NCI-H2107 treated with DMSO at 0.1 percent for 48 hours (cell line): ENCODE results near the gene KCNS3.

Experiments
- DNase-seq: peaks from one replicate; lab custom pipeline; 2025; ENCODE audit not compliant: unreplicated experiment; lab: John Stamatoyannopoulos, UW

Gene KCNS3, protein sequence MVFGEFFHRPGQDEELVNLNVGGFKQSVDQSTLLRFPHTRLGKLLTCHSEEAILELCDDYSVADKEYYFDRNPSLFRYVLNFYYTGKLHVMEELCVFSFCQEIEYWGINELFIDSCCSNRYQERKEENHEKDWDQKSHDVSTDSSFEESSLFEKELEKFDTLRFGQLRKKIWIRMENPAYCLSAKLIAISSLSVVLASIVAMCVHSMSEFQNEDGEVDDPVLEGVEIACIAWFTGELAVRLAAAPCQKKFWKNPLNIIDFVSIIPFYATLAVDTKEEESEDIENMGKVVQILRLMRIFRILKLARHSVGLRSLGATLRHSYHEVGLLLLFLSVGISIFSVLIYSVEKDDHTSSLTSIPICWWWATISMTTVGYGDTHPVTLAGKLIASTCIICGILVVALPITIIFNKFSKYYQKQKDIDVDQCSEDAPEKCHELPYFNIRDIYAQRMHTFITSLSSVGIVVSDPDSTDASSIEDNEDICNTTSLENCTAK

GRCh38 chr2:17878281-17879136 lies at the start of gene KCNS3:
Gene KCNS3 (plus strand): TSS chr2:17878667. CDS start chr2:17931009, 52,342 bp downstream.
- DNase-seq = no peak

DNA sequence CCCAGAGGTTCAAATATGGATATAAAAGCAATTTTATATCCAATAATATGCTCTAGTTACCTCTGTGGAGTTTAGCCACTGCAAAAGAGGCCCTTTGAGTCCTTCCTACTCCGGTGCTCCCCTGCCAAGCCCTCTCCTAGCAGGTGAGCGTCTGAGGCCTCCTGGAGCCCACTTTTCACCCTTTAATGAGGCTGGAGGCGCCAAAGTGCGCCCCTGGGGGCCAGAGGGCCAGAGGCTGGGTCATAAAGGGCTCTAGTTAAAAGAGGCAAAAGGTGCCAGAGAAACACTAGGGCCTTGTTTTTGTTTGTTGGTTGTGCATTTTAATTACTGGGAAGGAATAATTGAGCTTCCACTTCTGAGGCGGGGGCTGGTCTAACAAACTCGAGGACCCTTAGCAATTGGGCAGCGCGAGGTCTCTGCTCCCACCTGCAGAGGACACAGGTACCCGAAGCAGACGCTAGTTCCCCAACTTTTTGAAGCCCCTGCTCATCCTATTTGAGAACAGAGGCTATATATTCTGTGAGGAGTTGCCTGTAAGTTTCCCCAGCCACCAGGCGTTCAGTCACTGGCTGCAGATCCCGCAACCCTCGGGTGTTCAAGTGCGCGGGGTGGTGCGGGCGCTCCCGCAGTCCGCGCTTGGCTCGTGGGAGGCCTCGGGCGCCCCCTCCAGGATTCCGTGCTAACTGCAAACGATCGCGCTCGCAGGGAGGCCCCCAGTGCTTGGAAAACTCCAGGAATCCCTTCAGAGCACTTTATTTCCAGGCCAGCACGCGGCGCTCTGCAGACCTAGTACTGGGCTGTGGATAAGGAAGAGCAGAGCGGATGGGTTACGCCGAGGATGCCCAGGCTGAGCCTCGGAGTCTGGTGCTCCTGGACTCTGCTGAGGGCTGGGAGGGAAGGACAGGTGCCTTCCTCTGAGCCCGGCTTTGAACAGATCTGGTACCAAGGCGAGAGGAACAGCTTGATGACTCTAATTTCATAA lies 48.1 kb upstream of the KCNS3 start:
- peak; percentile 62 for DNase-seq

- no peak for DNase-seq
These were observed 43.0 kb upstream of the KCNS3 start for GRCh38 chr2:17835516-17835915.

GRCh38 chr2:17839959-17840358 lies 38.5 kb upstream of the KCNS3 start:
- DNase-seq = no peak

DNA sequence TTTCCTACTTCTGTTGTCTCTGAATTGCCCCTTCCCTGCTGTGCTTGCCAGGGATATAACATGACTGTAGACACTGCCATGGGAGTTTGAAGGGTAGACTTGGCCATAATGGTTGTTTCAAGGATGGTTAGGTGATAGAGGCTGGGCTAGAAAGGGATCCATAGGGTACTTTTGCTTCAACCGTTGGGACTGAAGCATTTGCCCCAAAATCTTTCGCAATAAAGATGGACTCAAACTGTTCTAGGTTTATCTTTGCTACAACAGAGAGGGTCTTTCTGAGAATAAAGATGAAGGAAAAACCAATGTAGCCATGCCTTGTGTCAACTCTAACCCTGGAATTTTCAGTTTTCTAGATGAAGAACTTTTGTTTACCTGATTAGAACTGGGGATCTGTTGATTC lies 35.0 kb upstream of the KCNS3 start:
- no peak for DNase-seq

GRCh38 chr2:17845806-17846205 lies 32.7 kb upstream of the KCNS3 start:
- DNase-seq = no peak

DNA sequence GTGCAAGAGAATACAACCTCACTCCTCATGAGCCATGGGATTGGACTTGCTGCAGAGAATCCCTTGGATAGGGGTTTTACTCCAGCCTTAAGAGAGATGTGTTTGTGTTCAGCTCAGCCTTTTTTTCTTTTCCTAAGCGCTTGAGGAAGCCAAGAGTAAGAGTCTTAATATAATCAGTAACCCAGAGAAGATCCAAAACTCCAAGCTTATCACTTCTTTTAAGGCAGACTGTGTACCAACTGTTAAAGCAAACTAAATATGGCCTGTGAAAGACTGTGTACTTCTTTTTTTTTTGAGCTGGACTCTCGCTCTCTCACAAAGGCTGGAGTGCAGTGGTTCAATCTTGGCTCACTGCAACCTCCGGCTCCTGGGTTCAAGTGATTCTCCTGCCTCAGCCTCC lies 31.8 kb upstream of the KCNS3 start:
- DNase-seq = no peak

DNA sequence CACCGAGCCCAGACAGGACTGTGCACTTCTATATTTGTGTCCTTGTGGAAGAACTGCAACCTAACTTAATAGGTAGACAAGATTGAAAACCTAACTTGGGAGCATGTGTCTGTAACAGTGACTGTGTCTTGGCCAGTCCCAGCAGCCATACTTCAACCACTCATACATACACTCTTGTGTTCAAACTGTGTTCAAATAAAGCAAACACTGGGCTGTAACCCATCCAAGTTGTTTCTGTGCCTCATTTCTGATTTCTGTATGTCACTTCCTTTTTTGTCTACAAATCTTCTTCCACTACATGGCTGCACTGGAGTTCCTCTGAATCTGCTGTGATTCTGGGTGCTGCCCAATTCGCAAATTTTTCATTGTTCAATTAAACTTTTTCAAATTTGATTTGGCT lies 31.2 kb upstream of the KCNS3 start:
- DNase-seq = no peak

GRCh38 chr2:17849275-17849674 lies 29.2 kb upstream of the KCNS3 start:
- no peak for DNase-seq

GRCh38 chr2:17850151-17850550 lies 28.3 kb upstream of the KCNS3 start:
- no peak for DNase-seq

DNA sequence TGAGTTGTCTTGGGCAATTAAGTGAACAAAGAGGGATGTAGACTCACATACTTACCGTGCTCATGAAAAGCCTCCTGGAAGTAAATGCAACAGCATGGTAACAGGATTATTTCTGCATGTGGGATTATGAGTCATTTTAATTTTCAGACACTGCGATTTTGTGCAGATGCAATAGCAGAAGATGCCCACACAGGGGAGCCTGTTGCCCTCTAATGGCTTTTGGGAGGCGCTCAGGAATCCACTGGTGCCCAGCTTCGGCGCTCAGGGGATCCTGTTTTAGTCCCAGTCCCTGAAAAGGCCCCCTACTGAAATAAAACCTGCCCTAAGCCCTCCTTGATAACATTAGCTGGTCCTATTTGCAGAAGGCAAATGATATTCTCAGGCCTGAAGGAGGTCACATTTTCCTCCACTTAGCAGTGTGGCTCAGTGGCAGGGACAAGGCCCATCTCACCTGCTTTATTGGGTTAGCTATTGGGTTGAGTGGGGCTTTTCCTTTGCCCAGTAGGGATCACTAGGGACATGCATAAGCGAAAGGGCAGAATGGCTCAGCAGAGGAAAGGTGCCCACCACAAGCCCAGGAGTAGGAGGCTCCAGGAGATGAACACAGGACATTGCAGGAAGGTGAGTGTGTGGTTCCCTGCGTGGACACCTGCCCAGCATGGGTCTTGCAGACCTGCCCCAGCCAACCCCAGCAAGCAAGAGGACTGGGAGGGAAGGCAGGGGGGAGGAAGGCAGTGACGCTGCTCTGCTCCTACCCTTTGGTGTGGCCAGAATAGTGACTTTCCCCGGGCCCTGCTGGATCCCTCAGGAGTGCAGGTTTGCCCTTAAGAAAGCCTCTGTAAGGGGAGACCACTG lies 26.5 kb upstream of the KCNS3 start:
- DNase-seq = peak; percentile 3

- DNase-seq = no peak
These were observed 24.7 kb upstream of the KCNS3 start for GRCh38 chr2:17853799-17854198.

- no peak for DNase-seq
These were observed 21.4 kb upstream of the KCNS3 start for GRCh38 chr2:17857021-17857420.

DNA sequence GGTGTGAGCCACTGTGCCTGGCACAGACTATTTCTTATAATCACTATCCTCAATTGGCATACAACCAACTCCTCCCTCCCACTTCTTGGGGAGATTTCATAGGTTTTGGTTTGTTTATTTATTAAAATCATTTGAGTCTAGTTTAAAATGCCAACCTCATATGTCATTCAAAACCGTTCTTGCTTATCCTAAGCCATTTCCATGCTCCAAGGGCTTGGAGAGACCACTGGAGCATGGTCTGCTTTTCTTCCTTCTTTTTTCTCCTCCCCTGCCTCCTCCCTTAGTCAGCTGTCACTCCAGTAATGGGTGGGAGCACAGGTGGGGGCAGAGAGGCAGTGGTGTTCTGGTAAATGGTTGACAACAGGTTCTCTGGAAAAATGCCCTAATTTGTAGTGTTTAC lies 20.4 kb upstream of the KCNS3 start:
- no peak for DNase-seq

GRCh38 chr2:17863539-17863938 lies 14.9 kb upstream of the KCNS3 start:
- DNase-seq = no peak

- DNase-seq = no peak
These were observed 13.8 kb upstream of the KCNS3 start for GRCh38 chr2:17864676-17865075.

GRCh38 chr2:17867133-17867532 lies 11.3 kb upstream of the KCNS3 start:
- DNase-seq = no peak

DNA sequence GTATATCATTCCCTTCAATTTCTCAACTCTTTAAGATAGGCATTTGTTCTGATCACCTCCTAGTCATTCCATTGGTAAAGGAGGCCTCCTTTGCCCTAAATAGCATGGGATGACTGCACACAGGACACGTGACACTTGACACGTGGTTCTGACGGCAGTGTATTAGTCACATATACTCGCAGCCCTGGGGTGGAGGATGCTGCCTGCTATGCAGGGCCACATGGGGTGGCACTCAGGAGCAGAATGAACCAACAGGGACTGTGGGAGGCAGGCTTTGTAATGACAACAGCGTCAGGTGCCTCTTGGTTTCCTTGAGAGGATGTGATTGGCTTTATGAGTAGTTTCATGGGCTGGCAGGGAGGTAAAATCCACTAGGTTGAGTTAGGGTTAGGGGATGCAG lies 9.3 kb upstream of the KCNS3 start:
- no peak for DNase-seq

DNA sequence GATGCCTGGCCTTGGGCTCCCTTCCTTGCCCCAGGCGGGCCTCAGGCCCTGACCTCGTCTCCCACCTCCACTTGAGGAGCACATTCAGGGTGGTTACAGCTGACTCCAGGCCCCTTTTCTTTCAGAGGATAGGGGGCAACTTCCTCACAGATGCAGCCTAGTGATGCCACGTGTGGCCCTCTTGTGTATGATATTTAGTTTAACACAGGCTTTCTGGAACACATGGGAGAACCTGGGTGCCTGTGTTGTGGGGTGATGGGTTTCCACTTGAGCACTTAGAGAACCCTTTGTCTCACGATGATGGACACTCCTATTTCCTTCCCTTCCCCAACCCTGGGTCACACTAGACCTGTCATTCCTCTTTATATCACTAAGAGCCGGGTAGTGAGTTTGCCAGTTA lies 6.8 kb upstream of the KCNS3 start:
- DNase-seq = no peak

- DNase-seq = no peak
These were observed 5.4 kb upstream of the KCNS3 start for GRCh38 chr2:17873021-17873420.
